Gastroesophageal sphincter (tissue), 3 donors: Measurements from ENCODE around the gene ANKHD1.

ENCODE experiments used
- POLR2A ChIP-seq, 2 donors: fragments of 450-650 bp; IDR thresholded peaks; one replicate each; pipeline ENCODE4 v1.6.1; 2017; ENCODE audit warnings: antibody characterized with exemption in 2 of 2, mild to moderate bottlenecking in 2 of 2, moderate library complexity in 1 of 2
- POLR2AphosphoS5 ChIP-seq: sonication (generic); formaldehyde crosslinking; IDR thresholded peaks from one replicate; pipeline ENCODE4 v1.6.1; 2017; ENCODE audit warnings: antibody characterized with exemption
- TF ChIP-seq, protein P1 (sequence below), 4 experiments: fragments of 200-600 bp in 2 of 4; fragments of 450-650 bp in 2 of 4; sonication (generic) in 1 of 4; IDR thresholded peaks; one replicate each; pipeline ENCODE4 v1.5.1; 2017 to 2019; ENCODE audit warnings: antibody characterized with exemption in 4 of 4, mild to moderate bottlenecking in 2 of 4, moderate library complexity in 2 of 4

DNA sequence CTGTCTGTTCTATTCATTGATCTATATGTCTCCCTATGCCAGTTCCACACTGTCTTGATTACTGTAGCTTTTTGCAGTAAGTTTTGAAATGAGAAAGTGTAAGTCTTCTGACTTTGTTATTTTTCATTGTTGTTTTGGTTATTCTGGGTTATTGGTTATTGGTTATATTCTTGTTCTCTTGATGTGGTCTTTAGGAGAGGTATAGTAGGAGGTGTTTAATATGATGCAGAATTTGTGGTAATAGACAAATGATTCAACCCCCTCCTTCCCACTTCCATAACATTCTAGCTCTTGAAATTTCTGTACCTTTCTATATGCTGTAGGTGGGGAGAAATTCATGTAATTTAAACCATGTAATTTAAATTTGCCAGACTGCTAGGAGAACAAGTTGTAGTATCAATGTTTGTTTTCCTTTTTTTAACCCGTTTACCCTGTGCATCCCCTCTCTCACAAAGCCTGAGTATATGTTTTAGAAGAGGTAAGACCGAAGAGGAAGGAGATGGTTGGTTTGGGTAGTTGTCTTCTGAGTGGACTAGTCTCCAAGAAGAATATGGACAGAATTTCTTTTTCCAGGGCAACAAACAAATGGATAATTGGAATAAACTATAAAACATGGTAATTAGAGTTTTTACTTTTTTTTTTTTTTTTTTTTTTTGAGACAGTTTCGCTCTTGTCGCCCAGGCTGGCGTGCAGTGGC lies 19.2 kb downstream of the ANKHD1 start:
- TF ChIP-seq POLR2A (IDR thresholded peaks at IDR 0.05) (no peak), POLR2AphosphoS5 (no peak)
- TF ChIP-seq, protein P1, sequence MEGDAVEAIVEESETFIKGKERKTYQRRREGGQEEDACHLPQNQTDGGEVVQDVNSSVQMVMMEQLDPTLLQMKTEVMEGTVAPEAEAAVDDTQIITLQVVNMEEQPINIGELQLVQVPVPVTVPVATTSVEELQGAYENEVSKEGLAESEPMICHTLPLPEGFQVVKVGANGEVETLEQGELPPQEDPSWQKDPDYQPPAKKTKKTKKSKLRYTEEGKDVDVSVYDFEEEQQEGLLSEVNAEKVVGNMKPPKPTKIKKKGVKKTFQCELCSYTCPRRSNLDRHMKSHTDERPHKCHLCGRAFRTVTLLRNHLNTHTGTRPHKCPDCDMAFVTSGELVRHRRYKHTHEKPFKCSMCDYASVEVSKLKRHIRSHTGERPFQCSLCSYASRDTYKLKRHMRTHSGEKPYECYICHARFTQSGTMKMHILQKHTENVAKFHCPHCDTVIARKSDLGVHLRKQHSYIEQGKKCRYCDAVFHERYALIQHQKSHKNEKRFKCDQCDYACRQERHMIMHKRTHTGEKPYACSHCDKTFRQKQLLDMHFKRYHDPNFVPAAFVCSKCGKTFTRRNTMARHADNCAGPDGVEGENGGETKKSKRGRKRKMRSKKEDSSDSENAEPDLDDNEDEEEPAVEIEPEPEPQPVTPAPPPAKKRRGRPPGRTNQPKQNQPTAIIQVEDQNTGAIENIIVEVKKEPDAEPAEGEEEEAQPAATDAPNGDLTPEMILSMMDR (IDR thresholded peaks at IDR 0.05) = no peak
